Gastrocnemius medialis (tissue), 4 donors: Measurements from ENCODE around the gene WASHC4. TPM values are rescaled to one million over a fixed set of nuclear protein-coding genes. Genes with fewer than 3 reads are reported as not detected.
"Not testable (repeated sequence)": the region's sequence is repeated elsewhere in the genome, so short reads cannot be mapped to it uniquely, and the experiment has no call there.

Experiments used
- ATAC-seq, 2 donors: fragments of 150-250 bp; one replicate each; pipeline ENCODE4 v1.9.1; 2016
- DNase-seq, 2 donors: peaks; one replicate each; pipeline ENCODE4 v3.0.0-alpha.2; 2019
- H3K27ac ChIP-seq, 4 donors: fragments of 200-600 bp; sonication (generic); 1 replicate in 1 of 4; 2 replicates in 3 of 4; pipeline ENCODE4 v1.5.1; 2016 to 2018; ENCODE audit warnings: mild to moderate bottlenecking in 2 of 4, moderate library complexity in 1 of 4
- H3K27me3 ChIP-seq, 3 donors: fragments of 200-600 bp; sonication (generic) in 2 of 3; 1 replicate in 1 of 3; 2 replicates in 2 of 3; pipeline versions ENCODE4 v1.5.1 to v1.6.0; 2016 to 2019; ENCODE audit warnings: mild to moderate bottlenecking in 1 of 3, moderate library complexity in 1 of 3
- H3K36me3 ChIP-seq, 2 donors: fragments of 200-600 bp; sonication (generic) in 1 of 2; one replicate each; pipeline ENCODE4 v1.5.1; 2017 to 2018
- H3K4me1 ChIP-seq, 2 donors: fragments of 200-600 bp; sonication (generic) in 1 of 2; one replicate each; pipeline ENCODE4 v1.5.1; 2016 to 2017; ENCODE audit warnings: mild to moderate bottlenecking in 2 of 2
- H3K4me3 ChIP-seq, 4 donors: fragments of 200-600 bp; sonication (generic) in 3 of 4; 1 replicate in 1 of 4; 2 replicates in 3 of 4; pipeline ENCODE4 v1.5.1; 2016 to 2019; ENCODE audit warnings: mild to moderate bottlenecking in 2 of 4
- H3K9me3 ChIP-seq, 3 donors: fragments of 200-600 bp; sonication (generic) in 2 of 3; 1 replicate in 1 of 3; 2 replicates in 2 of 3; pipeline ENCODE4 v1.5.1; 2016 to 2019
- CTCF ChIP-seq, 5 experiments: fragments of 450-650 bp in 3 of 5; fragments of 200-600 bp in 2 of 5; sonication (generic) in 2 of 5; IDR thresholded peaks in 4 of 5; conservative IDR thresholded peaks in 1 of 5; 1 replicate in 4 of 5; 2 replicates in 1 of 5; pipeline ENCODE4 v1.5.1; 2016 to 2019; ENCODE audit warnings: antibody characterized with exemption in 5 of 5, mild to moderate bottlenecking in 3 of 5, moderate library complexity in 3 of 5
- POLR2A ChIP-seq, 2 donors: fragments of 450-650 bp; IDR thresholded peaks; one replicate each; pipeline ENCODE4 v1.6.1; 2017; ENCODE audit warnings: antibody characterized with exemption in 2 of 2, mild to moderate bottlenecking in 2 of 2, moderate library complexity in 2 of 2
- in situ Hi-C, 4 donors: fragments of 200-750 bp; cut with MboI; loops; one replicate each; pipeline versions ENCODE4 v1.15.0 to v1.8.0; 2017; ENCODE audit warnings: low sequenced_read_pairs in 4 of 4
- intact Hi-C: fragments of 100-400 bp; cut with DNase I; formaldehyde crosslinking; loops from one replicate; pipeline ENCODE4 v1.15.1; 2023; ENCODE audit warnings: low total_unique reads
- total RNA-seq, 4 donors: library from RNA; depleted of rRNA; stranded (reverse); fragments of >200 nt; gene quantifications; one replicate each; pipeline versions ENCODE4 v1.1.0 to v1.2.3, GENCODE V29; 2016

Gene WASHC4
- total RNA-seq, 4 donors from 2014 or later = 23.6 to 53.2 (median 36.7) TPM

GRCh38 chr12:105177208-105177607, 69.7 kb downstream of the WASHC4 start:
- no peaks in the 10 kb centered on the region for H3K9me3 ChIP-seq
- no peaks in the 10 kb centered on the region for H3K27me3 ChIP-seq
- H3K36me3 ChIP-seq = peaks cover 0 to 45% of the 10 kb centered on the region in 2 donors
- intact Hi-C loops (no loop called here), in situ Hi-C loops (no loop called here)
- no peak for ATAC-seq
- H3K4me3 ChIP-seq = no peak overlapping the region
- H3K4me1 ChIP-seq = no peaks in the 10 kb centered on the region
- no peak overlapping the region for H3K27ac ChIP-seq
- DNase-seq = no peak
- TF ChIP-seq POLR2A (IDR thresholded peaks at IDR 0.05) (no peak), CTCF (IDR thresholded peaks at IDR 0.05 in 4 of 5, conservative IDR thresholded peaks at IDR 0.05 in 1 of 5) (no peak)

- H3K4me3 ChIP-seq, H3K27me3 ChIP-seq, in situ Hi-C loops, H3K9me3 ChIP-seq, H3K27ac ChIP-seq, intact Hi-C loops, H3K4me1 ChIP-seq, ATAC-seq, DNase-seq: not testable (repeated sequence)
- H3K36me3 ChIP-seq = peaks cover 0 to 40% of the 10 kb centered on the region in 2 donors
Measured at GRCh38 chr12:105179114-105179513, 71.6 kb downstream of the WASHC4 start.

- H3K27ac ChIP-seq, ATAC-seq, DNase-seq, H3K9me3 ChIP-seq, intact Hi-C loops, H3K4me3 ChIP-seq, in situ Hi-C loops, H3K4me1 ChIP-seq, H3K27me3 ChIP-seq: not testable (repeated sequence)
- peaks cover 0 to 54% of the 10 kb centered on the region in 2 donors for H3K36me3 ChIP-seq
Measured at GRCh38 chr12:105183406-105183805, 75.9 kb downstream of the WASHC4 start.

GRCh38 chr12:105183976-105184375, 76.4 kb downstream of the WASHC4 start:
- H3K27ac ChIP-seq, H3K27me3 ChIP-seq, DNase-seq, H3K9me3 ChIP-seq, H3K4me1 ChIP-seq, intact Hi-C loops, ATAC-seq, H3K4me3 ChIP-seq, in situ Hi-C loops: not testable (repeated sequence)
- H3K36me3 ChIP-seq = peaks cover 0 to 57% of the 10 kb centered on the region in 2 donors

GRCh38 chr12:105189293-105189692, 81.8 kb downstream of the WASHC4 start:
- intact Hi-C loops (no loop called here), in situ Hi-C loops (no loop called here)
- Histone ChIP-seq H3K4me3 (no peak overlapping the region), H3K36me3 (peaks cover 0 to 95% of the 10 kb centered on the region in 2 donors), H3K4me1 (no peaks in the 10 kb centered on the region), H3K27ac (peak overlapping the region in 1 of 4 donors; percentile 3), H3K27me3 (no peaks in the 10 kb centered on the region), H3K9me3 (no peaks in the 10 kb centered on the region)
- ATAC-seq (no peak), DNase-seq (no peak)
- TF ChIP-seq POLR2A (IDR thresholded peaks at IDR 0.05) (no peak), CTCF (IDR thresholded peaks at IDR 0.05 in 4 of 5, conservative IDR thresholded peaks at IDR 0.05 in 1 of 5) (no peak)

GRCh38 chr12:105190530-105190929, 83.0 kb downstream of the WASHC4 start:
- no peak for DNase-seq
- Histone ChIP-seq H3K36me3 (peaks cover 0 to 95% of the 10 kb centered on the region in 2 donors), H3K27me3 (no peaks in the 10 kb centered on the region), H3K4me3 (no peak overlapping the region), H3K27ac (no peak overlapping the region), H3K9me3 (no peaks in the 10 kb centered on the region), H3K4me1 (no peaks in the 10 kb centered on the region)
- in situ Hi-C loops = no loop called here
- intact Hi-C loops = no loop called here
- no peak for ATAC-seq
- no peak for TF ChIP-seq POLR2A (IDR thresholded peaks at IDR 0.05)
- no peak for TF ChIP-seq CTCF (IDR thresholded peaks at IDR 0.05 in 4 of 5, conservative IDR thresholded peaks at IDR 0.05 in 1 of 5)
